C4-2B (cell line): ENCODE data around the gene SLX4IP.
"Not testable (repeated sequence)": the region's sequence is repeated elsewhere in the genome, so short reads cannot be mapped to it uniquely, and the experiment has no call there.

Experiments
- H3K27ac ChIP-seq: fragments of 450-650 bp; 2 replicates; pipeline ENCODE4 v1.5.1; 2017
- ZFX ChIP-seq: fragments of 450-650 bp; IDR thresholded peaks from 2 replicates; pipeline ENCODE4 v1.6.1; 2017
- TF ChIP-seq, protein P1 (sequence below): fragments of 450-650 bp; conservative IDR thresholded peaks from 2 replicates; pipeline ENCODE4 v1.5.1; 2017; ENCODE audit warnings: mild to moderate bottlenecking

Gene SLX4IP

DNA sequence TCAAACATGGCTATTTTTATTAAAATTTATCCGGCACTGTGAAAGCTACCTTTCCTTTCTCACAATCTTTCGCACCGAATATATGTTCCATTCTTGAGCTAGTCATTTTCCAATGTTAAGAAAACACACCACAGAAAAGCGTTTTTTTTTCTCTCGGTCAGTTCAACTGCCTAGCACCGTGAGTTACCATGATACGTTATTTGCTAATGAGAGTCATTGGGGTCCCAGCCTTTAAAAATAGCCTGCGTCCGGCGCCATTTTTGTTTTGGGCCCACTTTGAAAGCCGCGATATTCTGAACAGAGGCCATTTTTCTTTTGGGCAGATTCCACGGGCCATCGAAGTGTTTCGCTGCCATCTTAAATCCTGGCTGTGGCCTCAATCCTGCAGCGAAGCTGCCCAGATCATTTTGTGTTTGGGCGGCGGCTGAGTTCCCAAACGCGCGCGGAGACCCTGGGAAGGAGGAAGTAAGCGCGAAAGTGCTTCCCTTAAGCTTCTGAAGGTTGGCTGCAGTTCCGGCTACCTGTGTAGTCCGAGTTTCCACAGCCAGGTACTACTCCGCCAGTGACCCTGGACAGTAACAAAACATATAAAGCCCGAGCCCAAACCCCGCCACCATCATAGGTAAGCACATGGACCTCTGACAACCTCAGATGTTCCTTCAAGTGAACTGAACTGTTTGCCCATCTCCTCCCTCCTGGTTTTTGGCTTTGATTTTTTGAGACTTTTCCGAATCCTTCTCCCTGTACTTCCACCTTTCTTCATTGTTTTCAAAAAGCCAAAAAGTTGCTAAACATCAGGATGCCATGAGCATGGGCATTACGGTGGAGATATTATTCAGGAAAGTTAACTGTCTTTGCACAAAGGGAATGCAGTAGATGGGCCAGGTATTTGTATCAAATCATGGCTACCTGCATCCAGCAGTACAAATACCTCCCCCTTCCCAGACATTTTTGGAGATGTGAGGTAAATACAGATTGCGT, at the start of gene SLX4IP:
TSS of gene SLX4IP (plus strand) at position 474 of the 981 bp plus-strand sequence. CDS start 22,900 bp downstream, outside the sequence.
- peak within 1 kb of the TSS; percentile 97 for H3K27ac ChIP-seq
- TF ChIP-seq ZFX = no peak
- TF ChIP-seq, protein P1, sequence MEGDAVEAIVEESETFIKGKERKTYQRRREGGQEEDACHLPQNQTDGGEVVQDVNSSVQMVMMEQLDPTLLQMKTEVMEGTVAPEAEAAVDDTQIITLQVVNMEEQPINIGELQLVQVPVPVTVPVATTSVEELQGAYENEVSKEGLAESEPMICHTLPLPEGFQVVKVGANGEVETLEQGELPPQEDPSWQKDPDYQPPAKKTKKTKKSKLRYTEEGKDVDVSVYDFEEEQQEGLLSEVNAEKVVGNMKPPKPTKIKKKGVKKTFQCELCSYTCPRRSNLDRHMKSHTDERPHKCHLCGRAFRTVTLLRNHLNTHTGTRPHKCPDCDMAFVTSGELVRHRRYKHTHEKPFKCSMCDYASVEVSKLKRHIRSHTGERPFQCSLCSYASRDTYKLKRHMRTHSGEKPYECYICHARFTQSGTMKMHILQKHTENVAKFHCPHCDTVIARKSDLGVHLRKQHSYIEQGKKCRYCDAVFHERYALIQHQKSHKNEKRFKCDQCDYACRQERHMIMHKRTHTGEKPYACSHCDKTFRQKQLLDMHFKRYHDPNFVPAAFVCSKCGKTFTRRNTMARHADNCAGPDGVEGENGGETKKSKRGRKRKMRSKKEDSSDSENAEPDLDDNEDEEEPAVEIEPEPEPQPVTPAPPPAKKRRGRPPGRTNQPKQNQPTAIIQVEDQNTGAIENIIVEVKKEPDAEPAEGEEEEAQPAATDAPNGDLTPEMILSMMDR = no peak

DNA sequence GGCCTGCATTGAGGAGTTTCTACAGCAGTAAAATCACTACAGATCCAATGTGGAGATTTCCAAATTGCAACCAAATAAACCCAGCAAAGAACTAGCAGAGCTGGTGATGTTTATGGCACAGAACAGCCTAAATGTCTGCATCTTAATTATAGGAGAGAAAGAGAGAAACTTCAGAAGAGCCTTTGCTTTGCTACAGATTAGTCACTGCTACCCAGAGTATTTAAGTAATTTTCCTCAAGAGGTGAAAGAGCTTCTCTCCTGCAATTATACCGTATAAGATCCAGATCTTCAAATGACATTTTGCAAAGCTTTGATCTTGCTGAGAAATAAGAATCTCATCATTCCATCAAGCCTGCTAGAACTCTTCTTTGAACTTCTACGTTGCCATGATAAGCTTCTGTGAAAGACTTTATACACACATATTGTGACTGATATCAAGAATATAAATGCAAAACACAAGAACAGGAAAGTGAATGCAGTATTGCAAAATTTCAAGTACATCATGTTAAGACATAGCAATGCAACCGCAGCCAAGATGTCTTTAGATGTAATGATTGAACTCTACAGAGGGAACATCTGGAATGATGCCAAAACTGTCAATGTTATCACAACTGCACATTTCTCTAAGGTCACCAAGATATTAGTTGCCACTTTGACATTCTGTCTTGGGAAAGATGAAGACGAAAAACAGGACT, 49.1 kb upstream of the SLX4IP start:
- no peak overlapping the region for H3K27ac ChIP-seq
- TF ChIP-seq, protein P1 = no peak
- no peak for TF ChIP-seq ZFX

GRCh38 chr20:10387686-10388085, 47.4 kb upstream of the SLX4IP start:
- no peak overlapping the region for H3K27ac ChIP-seq
- no peak for TF ChIP-seq ZFX
- TF ChIP-seq, protein P1 = no peak

- TF ChIP-seq ZFX = no peak
- TF ChIP-seq, protein P1 = no peak
- H3K27ac ChIP-seq = no peak overlapping the region
These were observed 46.5 kb upstream of the SLX4IP start for GRCh38 chr20:10388597-10388996.

DNA sequence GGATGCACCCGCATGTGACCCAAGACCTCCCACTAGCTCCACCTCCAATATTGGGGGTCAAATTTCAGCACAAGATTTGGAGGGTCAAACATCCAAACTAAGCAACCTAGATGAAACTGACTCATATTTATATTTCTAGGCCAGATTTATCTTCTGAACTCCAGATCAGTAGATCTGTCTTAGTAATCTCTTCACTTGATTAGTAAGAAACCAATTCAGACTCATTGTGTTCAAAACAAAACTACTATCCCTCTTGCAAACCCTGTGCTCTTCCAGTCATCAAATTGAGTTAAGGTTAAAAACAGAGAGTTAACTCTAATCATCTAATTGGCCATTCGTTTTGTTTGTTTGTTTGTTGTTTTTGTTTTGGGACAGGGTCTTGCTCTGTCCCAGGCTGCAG, 44.4 kb upstream of the SLX4IP start:
- H3K27ac ChIP-seq = no peak overlapping the region

GRCh38 chr20:10394752-10395151, 40.4 kb upstream of the SLX4IP start:
- H3K27ac ChIP-seq = not testable (repeated sequence)

More for the DNA sequence above, 44.4 kb upstream of the SLX4IP start:
- TF ChIP-seq, protein P1 = no peak
- TF ChIP-seq ZFX = no peak

GRCh38 chr20:10398834-10399369, 36.2 kb upstream of the SLX4IP start:
- TF ChIP-seq ZFX = no peak
- TF ChIP-seq, protein P1 = no peak
- H3K27ac ChIP-seq = no peak overlapping the region
